Activated CD4-positive, alpha-beta T cell treated with anti-CD3 and anti-CD28 coated beads, Interleukin-2, amount 10 ng/mL, durations not matched to agents 7 days and 5 days (primary cell): ENCODE measurements around the gene GABRA1. TPM values are rescaled to one million over a fixed set of nuclear protein-coding genes. Genes with fewer than 3 reads are reported as not detected.

Source experiments
- CTCF ChIA-PET: fragments of 350-600 bp; sonication (Branson Sonifier 250); formaldehyde crosslinking; loops from one replicate; lab custom pipeline; 2021; ENCODE audit warnings: antibody characterized with exemption; lab: Charles Lee
- POLR2A ChIA-PET: fragments of 350-600 bp; sonication (Branson Sonifier 250); formaldehyde crosslinking; loops from one replicate; lab custom pipeline; 2021; ENCODE audit warnings: antibody characterized with exemption; lab: Charles Lee
- DNase-seq: peaks from one replicate; pipeline ENCODE4 v3.0.0-alpha.2; 2020
- H3K27ac Mint-ChIP-seq: one replicate; pipeline ENCODE4 v1.8.0; 2021; ENCODE audit warnings: mild to moderate bottlenecking, moderate library complexity, mixed read lengths
- H3K27me3 Mint-ChIP-seq: one replicate; pipeline ENCODE4 v1.8.0; 2021; ENCODE audit warnings: mixed read lengths
- H3K36me3 Mint-ChIP-seq: one replicate; pipeline ENCODE4 v1.8.0; 2021; ENCODE audit warnings: low read depth, mixed read lengths
- H3K4me1 Mint-ChIP-seq: one replicate; pipeline ENCODE4 v1.8.0; 2021; ENCODE audit warnings: mixed read lengths
- H3K4me3 Mint-ChIP-seq: one replicate; pipeline ENCODE4 v1.8.0; 2021; ENCODE audit warnings: mild to moderate bottlenecking, moderate library complexity, mixed read lengths
- H3K9me3 Mint-ChIP-seq: one replicate; pipeline ENCODE4 v1.8.0; 2021; ENCODE audit warnings: mixed read lengths
- total RNA-seq, 2 experiments: library from RNA; stranded (reverse); gene quantifications; one replicate each; pipeline ENCODE4 v1.2.3, GENCODE V29; 2021

Gene GABRA1
- total RNA-seq, 2 experiments from 2014 or later, result not detected

DNA sequence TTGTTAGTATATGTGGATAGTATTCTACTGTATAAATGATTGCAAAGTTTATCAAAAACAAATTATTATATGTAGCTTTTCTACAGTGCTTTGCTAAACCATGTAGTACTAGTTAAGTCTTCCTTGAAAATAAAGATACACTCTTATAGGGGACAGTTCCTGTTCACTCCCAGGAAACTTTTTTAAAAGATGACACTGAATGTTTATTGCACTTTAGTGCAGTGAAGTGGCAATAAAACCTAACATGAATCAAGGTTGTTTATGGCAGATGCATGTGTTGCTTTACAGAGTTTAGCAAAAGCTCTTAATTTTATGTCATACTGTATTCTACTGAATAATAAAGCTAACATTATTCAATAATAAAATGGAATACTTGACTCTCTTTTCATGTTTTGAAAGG is 51.7 kb downstream of the GABRA1 start:
- H3K36me3 Mint-ChIP-seq, result no peaks in the 10 kb centered on the region
- H3K9me3 Mint-ChIP-seq, result peaks cover 5% of the 10 kb centered on the region
- no peaks in the 10 kb centered on the region for H3K27me3 Mint-ChIP-seq
- H3K4me1 Mint-ChIP-seq, result no peaks in the 10 kb centered on the region
- no peak overlapping the region for H3K4me3 Mint-ChIP-seq
- ChIA-PET POLR2A (no interaction called here), CTCF (no interaction called here)
- no peak for DNase-seq
- no peak overlapping the region for H3K27ac Mint-ChIP-seq

DNA sequence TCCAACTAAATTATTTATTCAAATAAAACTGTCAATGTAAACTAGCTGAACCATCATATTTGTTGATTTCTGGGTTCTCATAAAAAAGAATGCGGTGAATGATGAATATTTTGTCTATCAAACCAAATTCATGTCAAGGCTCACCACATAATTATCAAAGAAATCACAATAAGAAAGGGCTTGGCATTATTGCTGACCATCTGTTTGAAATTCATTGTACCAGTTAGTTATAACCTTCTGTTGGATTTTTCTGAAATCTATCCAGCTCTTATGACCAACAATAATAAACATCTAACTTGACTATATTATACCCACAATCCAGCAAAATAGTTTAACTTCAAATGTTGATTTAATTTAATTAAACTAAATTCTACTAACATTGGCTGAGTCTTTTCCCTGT is 53.1 kb downstream of the GABRA1 start:
- Mint-ChIP-seq H3K36me3 (no peaks in the 10 kb centered on the region), H3K4me3 (no peak overlapping the region), H3K27me3 (no peaks in the 10 kb centered on the region), H3K4me1 (no peaks in the 10 kb centered on the region), H3K27ac (no peak overlapping the region), H3K9me3 (peaks cover 5% of the 10 kb centered on the region)
- POLR2A ChIA-PET, result no interaction called here
- DNase-seq, result no peak
- CTCF ChIA-PET, result no interaction called here

DNA sequence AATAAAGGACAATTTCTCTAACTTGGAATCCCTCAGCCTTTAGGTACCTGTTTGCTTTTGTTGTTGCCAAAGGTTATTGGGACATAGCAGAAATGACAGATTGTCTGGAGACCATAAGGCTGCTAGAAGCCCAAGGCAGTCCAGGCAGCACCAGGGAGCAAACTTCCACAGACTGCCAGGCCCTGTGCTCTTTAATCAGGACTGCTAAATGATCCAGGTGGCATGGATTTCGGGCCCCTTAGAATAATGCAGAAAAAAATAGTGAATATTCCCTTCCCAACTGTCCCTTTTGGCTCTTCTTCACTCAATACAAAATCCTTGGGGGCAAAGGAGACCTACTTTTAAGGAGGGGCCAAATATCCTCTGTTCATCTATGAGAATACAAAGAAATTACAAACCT is 73.9 kb downstream of the GABRA1 start:
- Mint-ChIP-seq H3K36me3 (no peaks in the 10 kb centered on the region), H3K4me3 (no peak overlapping the region)
- CTCF ChIA-PET, result no interaction called here

DNA sequence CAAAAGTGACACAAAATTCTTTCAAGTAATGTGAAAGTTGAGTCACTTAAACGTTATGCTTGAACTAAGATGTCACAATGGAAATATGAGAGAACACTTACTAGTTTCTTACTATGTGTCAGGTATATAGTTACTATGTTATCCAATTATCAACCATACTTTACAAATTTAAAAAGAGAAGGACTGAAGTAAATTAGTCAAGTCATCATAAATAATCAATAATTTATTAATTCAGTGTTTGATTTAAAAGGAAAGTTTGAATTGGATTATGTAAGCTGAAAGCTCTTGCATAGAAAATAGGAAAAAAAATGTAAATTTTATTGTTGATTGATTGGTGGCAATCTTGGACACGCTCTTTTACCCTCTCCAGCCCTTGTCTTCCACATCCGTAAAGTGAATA is 76.3 kb downstream of the GABRA1 start:
- H3K9me3 Mint-ChIP-seq, result no peaks in the 10 kb centered on the region
- H3K27me3 Mint-ChIP-seq, result no peaks in the 10 kb centered on the region
- H3K4me3 Mint-ChIP-seq, result no peak overlapping the region
- no peaks in the 10 kb centered on the region for H3K36me3 Mint-ChIP-seq
- ChIA-PET CTCF (no interaction called here), POLR2A (no interaction called here)
- H3K4me1 Mint-ChIP-seq, result no peaks in the 10 kb centered on the region
- H3K27ac Mint-ChIP-seq, result no peak overlapping the region
- no peak for DNase-seq

More for the DNA sequence above, 73.9 kb downstream of the GABRA1 start:
- H3K4me1 Mint-ChIP-seq, result no peaks in the 10 kb centered on the region
- H3K27me3 Mint-ChIP-seq, result no peaks in the 10 kb centered on the region
- H3K27ac Mint-ChIP-seq, result no peak overlapping the region
- POLR2A ChIA-PET, result no interaction called here
- no peaks in the 10 kb centered on the region for H3K9me3 Mint-ChIP-seq
- no peak for DNase-seq

DNA sequence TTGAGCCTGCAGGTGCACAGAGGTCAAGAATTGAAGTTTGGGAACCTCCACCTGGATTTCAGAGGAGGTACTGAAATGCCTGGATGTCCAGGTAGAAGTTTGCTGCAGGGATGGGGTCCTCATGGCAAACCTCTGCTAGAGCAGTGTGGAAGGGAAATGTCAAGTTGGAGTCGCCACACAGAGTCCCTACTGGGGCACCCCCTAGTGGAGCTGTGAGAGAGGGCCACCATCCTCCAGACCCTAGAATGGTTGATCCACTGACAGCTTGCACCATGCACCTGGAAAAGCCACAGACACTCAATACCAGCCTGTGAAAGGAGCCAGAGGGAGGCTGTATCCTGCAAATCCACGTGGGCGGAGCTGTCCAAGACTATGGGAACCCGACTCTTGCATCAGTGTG is 78.0 kb downstream of the GABRA1 start:
- Mint-ChIP-seq H3K4me1 (no peaks in the 10 kb centered on the region), H3K27me3 (no peaks in the 10 kb centered on the region), H3K27ac (no peak overlapping the region), H3K4me3 (no peak overlapping the region), H3K9me3 (no peaks in the 10 kb centered on the region), H3K36me3 (no peaks in the 10 kb centered on the region)
- CTCF ChIA-PET, result no interaction called here
- POLR2A ChIA-PET, result no interaction called here
- DNase-seq, result no peak

DNA sequence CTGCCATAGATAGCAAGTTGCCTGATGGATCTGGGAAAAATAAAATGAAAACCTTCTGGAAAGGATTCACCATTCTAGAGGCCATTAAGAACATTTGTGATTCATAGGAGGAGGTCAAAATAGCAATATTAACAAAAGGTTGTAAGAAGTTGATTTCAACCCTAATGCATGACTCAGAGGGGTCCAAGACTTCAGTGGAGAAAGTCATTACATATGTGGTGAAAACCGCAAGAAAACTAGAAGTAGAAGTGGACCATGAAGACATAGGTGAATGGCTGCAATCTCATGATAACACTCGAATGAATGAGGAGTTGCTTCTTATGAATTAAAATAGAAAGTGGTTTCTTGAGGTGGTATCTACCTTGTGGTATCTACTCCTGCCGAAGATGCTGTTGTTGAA is 86.6 kb downstream of the GABRA1 start:
- CTCF ChIA-PET, result no interaction called here
- no peak overlapping the region for H3K27ac Mint-ChIP-seq
- no peak for DNase-seq
- peaks cover under 1% of the 10 kb centered on the region for H3K9me3 Mint-ChIP-seq
- no peaks in the 10 kb centered on the region for H3K4me1 Mint-ChIP-seq
- H3K4me3 Mint-ChIP-seq, result no peak overlapping the region
- H3K36me3 Mint-ChIP-seq, result no peaks in the 10 kb centered on the region
- H3K27me3 Mint-ChIP-seq, result no peaks in the 10 kb centered on the region
- POLR2A ChIA-PET, result no interaction called here

DNA sequence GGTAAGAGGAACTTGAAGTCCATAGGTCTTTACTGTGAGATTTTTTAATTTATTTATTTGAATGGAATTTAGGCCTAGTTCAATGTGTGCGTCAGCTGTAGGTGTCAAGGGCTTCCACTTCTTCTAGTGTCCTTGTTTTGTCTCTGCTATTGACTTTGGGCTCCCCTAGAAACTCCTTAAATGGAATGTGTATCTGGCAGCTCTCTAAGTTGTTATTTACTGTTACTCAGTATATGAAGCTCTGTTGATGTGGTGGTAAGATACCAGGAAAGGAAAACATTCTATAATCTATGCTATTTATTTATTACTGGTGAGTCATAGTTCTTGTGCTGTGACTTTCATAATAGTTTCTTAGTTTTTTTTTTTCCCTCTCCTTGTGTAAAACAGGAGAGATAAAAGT is 97.1 kb downstream of the GABRA1 start:
- no peaks in the 10 kb centered on the region for H3K9me3 Mint-ChIP-seq
- H3K27ac Mint-ChIP-seq, result no peak overlapping the region
- no peak overlapping the region for H3K4me3 Mint-ChIP-seq
- H3K27me3 Mint-ChIP-seq, result no peaks in the 10 kb centered on the region
- no peaks in the 10 kb centered on the region for H3K36me3 Mint-ChIP-seq
- DNase-seq, result no peak
- ChIA-PET POLR2A (no interaction called here), CTCF (no interaction called here)
- H3K4me1 Mint-ChIP-seq, result no peaks in the 10 kb centered on the region

DNA sequence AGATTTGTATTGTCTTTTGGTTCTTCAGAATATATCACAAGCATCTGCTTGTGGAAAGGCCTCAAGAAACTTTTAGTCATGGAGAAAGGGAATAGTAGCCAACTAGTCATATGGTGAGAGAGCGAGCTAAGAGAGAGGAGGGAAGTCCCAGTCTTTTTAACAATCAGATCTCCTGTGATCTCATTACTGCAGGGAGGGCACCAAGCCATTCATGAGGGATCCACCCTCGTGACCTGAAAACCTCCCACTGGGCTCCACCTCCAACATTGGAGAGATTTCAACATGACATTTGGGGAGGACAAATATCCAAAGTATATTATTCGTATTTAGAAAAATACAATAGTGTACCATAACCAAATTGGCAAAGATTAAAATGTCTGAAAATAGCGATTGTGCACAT is 99.0 kb downstream of the GABRA1 start:
- Mint-ChIP-seq H3K4me3 (no peak overlapping the region), H3K36me3 (no peaks in the 10 kb centered on the region), H3K4me1 (no peaks in the 10 kb centered on the region), H3K27ac (no peak overlapping the region), H3K9me3 (no peaks in the 10 kb centered on the region), H3K27me3 (no peaks in the 10 kb centered on the region)
- CTCF ChIA-PET, result no interaction called here
- DNase-seq, result no peak
- POLR2A ChIA-PET, result no interaction called here

Other genes with a start within 250 kb of the GABRA1 start
- gene GABRA6, start 162.4 kb upstream of the GABRA1 start, total RNA-seq, result not detected
- not detected for gene GABRG2, start 219.7 kb downstream of the GABRA1 start, total RNA-seq